HG02870 (cell line): ENCODE results near the gene IQGAP2.
"Not testable (repeated sequence)": the region's sequence is repeated elsewhere in the genome, so short reads cannot be mapped to it uniquely, and the experiment has no call there.

Source experiments
- ATAC-seq: cut with Tn5 transposase; IDR thresholded peaks from one replicate; pipeline ENCODE4 v1.9.1; 2021; ENCODE audit warnings: mild to moderate bottlenecking, moderate library complexity; ENCODE audit not compliant: unreplicated experiment

IQGAP2 gene

GRCh38 chr5:76600716-76601115 is 197.6 kb downstream of the IQGAP2 start:
- ATAC-seq, result no peak

DNA sequence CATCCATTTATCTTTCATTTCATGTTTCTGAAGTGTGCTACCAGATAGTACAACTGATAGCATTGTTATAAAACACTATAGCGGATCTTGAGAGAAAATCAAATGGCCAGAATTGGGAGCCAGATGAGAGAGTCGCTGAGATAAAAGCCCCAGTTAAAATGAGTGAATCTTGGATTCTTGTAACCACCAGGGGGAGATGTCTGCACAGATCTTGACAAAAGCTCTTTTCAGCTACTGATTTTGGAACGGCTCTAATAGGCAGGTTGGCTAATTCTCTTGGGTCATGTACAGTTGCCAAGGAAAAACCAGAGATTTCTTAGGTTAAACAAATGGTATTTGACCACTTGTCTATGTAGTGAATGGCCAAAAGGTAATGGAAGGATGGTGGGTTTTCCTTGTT is 198.4 kb downstream of the IQGAP2 start:
- no peak for ATAC-seq

- no peak for ATAC-seq
Measured at GRCh38 chr5:76602094-76602726, 199.1 kb downstream of the IQGAP2 start.

DNA sequence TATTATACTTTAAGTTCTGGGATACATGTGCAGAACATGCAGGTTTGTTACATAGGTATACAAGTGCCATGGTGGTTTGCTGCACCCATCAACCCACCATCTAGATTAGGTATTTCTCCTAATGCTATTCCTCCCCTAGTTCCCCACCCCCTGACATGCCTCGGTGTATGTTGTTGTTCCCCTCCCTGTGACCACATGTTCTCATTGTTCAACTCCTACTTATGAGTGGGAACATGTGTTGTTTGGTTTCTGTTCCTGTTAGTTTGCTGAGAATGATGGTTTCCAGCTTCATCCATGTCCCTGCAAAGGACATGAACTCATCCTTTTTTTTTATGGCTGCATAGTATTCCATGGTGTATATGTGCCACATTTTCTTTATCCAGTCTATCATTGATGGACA is 200.9 kb downstream of the IQGAP2 start:
- not testable (repeated sequence) for ATAC-seq

- no peak for ATAC-seq
Measured at GRCh38 chr5:76604838-76605237, 201.8 kb downstream of the IQGAP2 start.

DNA sequence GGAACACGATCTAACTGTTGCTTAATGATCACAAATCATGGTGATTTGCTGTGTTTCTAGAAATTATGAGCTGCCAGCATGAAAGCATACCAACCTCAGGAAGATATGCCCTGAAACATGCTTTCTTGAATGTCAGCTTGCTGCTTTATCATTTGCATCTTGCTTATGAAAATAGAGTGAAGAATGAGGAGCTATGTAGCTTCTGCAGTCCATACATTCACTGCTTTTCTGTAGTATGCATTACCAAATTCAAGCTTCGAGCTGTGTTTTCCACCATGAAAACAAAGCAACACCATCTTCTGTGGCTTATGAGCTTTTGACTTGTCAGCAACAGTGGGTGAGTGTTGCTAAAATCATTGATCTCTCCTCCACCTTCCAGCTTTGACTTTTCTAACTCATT is 203.6 kb downstream of the IQGAP2 start:
- peak; percentile 43 for ATAC-seq

DNA sequence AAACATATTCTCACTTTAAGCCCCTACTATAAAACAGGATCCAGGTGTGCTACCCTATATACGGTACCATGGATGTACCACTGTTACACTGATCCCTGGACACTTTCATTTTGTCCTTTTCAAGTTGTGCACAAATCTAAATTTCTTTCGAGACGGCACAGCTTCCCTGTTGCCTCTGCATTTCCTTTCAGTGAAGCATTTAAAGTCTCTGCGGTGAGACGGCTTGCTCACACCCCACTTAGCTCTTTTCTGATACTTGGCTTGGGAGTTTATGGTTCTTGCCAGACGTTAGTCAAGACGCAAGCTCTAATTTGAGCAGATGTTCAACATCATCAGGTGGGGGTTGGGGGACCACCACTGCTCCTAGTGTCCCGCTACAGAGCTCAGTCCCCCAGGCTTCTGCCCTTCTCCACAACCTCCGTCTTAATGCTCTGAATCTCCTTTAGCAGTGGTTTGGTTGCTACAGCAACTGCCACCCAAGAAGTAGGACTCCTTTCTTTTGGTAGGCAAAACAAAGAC is 204.3 kb downstream of the IQGAP2 start:
- ATAC-seq, result peak; percentile 31

DNA sequence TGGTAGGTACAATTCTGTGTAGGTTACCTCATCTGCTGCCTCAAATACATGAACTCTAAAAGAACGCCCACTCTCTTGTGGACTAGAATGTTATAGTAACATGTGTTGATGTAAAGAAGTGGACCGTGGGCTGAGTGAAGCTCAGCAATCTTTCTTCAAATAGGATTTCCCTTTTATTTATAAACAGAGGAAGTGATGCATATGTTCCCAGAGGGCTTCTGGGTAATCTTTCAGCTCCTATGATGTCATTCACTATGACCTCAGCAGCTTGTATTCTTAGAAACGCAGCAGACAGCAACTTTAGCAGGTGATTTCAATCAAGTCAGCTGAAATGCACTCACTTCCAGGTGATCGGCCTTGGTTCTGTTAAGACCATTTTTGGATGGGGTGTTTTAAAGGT is 205.7 kb downstream of the IQGAP2 start:
- ATAC-seq, result no peak

DNA sequence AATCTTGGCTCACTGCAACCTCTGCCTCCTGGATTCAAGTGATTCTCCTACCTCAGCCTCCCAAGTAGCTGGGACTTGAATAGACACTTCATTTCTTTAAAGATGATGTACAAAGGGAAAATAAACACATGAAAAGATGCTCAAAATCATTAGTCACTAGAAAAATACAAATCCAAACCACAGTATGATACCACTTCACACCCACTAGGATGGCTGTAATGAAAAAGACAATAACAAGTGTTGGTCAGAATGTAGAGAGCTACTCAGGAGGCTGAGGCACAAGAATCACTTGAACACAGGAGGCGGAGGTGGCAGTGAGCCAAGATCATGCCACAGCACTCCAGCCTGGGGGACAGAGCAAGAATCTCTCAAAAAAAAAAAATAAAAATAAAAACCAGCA is 207.1 kb downstream of the IQGAP2 start:
- ATAC-seq, result no peak

DNA sequence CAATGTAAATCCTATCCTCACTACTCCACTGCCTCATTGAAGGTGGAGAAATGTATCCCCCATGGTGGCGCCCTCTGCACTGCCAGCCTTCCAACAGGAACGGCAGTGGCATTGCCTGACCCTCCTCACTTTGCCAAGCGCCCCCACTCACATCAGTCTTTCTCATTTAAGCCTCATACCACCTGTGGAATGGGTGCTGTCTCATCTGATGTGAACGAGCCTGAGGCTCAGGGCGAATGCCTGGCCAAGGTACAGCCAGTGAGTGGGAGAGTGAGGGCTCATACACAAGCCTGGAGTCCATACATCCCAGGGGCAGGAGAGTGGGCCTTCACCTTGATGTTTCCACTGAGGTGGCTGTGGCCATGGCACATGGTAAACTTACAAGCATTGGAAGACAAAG is 209.9 kb downstream of the IQGAP2 start:
- ATAC-seq, result no peak

- no peak for ATAC-seq
Measured at GRCh38 chr5:76615759-76616158, 212.7 kb downstream of the IQGAP2 start.

DNA sequence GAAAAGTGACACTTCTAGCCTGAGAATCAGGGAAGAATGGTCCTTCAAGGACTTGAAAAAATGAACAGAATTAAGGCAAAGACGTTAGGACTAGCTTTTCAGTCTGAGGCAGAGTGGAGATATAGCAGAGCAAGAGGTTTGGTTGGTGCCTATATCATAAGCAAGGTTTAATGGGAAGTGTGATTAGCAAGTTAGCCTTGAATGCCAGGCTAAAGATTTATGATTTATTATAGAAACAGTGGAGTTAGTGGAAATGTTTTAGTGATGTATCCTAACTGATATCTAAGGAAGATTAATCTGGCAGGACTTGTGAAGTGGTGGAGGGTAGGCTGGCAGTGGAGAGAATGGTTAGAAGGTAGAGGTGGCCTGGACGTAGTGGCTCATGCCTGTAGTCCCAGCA is 213.1 kb downstream of the IQGAP2 start:
- ATAC-seq, result no peak

- ATAC-seq, result no peak
Measured at GRCh38 chr5:76617229-76617628, 214.1 kb downstream of the IQGAP2 start.

- ATAC-seq, result no peak
Measured at GRCh38 chr5:76617675-76618074, 214.6 kb downstream of the IQGAP2 start.

GRCh38 chr5:76620166-76620565 is 217.1 kb downstream of the IQGAP2 start:
- ATAC-seq, result no peak

GRCh38 chr5:76622076-76622475 is 219.0 kb downstream of the IQGAP2 start:
- ATAC-seq, result no peak

DNA sequence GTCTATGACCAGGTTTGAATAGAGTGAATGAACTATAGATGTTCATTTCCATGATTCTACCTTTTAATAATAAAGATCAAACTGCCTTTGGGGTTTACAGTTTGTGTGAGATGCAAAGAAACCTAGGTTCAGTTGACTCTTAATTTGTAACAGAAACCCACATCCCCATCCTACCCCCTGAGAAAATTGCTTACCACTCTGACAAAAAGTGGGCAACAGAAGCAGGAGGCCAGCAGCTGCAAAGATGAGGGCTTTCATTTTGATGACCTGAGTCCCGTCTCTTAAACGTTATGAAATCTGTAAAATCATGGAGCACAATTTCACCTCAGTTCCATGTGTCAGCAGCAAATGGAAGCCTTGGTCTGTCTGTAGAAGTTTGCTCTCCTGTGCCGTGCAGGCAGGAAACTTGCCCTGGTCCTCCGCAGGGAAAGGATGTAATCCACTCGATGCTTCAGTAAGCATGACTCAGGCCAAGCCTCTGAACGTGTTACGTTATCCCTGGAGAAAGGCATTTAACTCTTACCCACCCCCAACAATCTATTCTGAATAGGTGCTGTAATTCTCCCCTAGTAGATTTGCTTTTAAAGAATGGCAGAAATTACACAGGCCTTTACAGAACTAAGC is 220.0 kb downstream of the IQGAP2 start, which contains the start of gene F2RL2:
F2RL2 (minus strand) TSS at position 431 of the 624 bp plus-strand sequence; CDS start at position 258, 173 bp downstream.
- ATAC-seq, result no peak

DNA sequence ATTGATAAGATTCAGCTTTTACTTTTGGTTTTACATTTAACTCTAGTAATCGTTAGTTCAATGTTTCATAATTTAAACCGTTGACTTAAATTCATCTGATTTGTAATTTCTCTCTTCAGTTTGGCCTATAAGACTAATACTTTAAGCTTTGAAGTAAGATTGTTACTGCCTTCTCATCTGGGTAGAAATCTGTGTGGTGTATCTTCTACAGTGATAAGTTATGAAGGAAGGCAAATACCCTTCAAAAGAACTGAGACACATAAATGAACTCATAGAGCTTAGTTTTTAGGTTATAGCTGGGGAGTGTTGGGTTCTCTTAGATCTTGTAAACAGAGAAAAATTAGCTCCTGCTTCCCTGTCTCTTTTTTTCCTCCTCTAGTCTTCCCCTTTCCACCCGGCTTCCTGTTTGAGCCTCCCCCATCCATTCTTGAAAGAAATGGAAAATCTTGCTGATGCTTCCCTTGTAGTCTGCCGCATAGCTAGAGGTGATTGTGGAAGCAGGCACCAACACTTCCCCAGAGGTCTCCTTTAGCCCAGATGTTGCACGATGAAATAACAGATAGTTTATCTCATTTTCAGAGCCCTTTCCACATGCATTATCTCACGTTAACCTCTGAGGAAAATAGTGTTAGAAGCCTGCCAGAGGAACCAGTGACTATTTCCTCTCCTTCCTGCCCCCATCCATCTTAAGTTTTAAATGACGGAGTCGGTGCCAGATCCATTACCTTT is 222.2 kb downstream of the IQGAP2 start:
- no peak for ATAC-seq

DNA sequence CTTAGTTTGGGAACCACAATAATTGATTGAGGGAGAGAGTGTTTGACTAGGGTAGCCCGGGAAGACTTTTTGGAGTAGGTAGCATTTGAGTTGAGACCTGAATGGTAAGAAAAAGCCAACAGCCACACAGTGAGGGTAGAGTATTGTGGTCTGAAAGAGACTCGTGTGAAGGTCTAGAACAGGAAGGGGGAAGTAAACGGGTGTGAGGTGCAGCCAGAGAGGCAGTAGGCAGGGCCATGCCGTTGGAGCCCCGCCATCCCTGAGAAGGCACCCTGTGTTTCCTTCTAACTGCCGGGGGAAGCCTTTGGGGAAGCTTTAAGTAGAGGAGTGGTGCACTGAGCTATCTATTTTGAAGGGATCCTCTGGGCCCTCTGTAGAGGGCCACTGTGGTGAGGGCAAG is 223.7 kb downstream of the IQGAP2 start:
- ATAC-seq, result no peak

GRCh38 chr5:76634661-76635060 is 231.6 kb downstream of the IQGAP2 start:
- no peak for ATAC-seq

DNA sequence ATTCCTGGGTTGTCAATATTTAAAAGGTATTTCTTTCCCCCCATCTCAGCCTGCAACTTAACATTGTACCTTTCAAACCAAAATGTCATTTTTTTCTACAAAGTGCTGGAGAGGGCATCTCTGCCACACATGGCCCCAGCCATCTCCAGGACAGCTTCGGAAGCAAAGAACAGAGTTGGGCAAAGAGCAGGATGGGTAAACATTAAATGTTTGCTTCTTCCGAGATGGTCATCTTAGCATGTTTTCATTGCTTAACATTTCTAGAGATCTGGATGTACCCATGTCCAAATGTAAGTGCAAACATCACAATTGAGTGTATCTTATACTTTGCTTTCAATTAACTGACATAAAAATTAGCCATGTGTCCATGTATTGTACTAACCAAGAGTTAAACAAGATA is 234.4 kb downstream of the IQGAP2 start:
- ATAC-seq, result no peak

DNA sequence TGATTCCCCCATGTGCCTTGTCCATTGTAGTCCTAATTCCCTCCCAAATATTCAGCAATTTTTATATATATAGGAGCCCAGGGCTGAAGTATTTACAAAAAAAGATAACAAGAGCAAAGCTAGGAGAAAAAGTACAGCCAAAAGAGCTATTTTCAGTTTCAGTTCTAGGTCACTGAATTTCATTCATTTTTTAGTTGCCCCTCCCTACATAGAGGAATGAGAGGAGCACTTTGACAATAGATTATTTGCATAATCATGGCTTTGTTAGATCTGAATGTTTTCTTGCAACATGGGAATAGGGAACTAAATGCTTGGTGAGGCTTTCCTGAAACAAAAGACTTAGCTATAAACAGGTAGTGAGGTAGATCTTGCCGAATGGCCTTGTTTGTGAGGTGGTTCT is 235.4 kb downstream of the IQGAP2 start:
- ATAC-seq, result no peak
